GM18519 (cell line): ENCODE measurements around the gene TRMT61A.

Experiments
- ATAC-seq: cut with Tn5 transposase; IDR thresholded peaks from one replicate; pipeline ENCODE4 v1.9.1; 2021; ENCODE audit warnings: mild to moderate bottlenecking, moderate library complexity; ENCODE audit not compliant: unreplicated experiment, low FRiP score

The TRMT61A gene

GRCh38 chr14:103533999-103534575, 5.1 kb downstream of the TRMT61A start:
- no peak for ATAC-seq

GRCh38 chr14:103534576-103535061, 5.6 kb downstream of the TRMT61A start:
- ATAC-seq, result no peak

GRCh38 chr14:103535081-103535890, 6.3 kb downstream of the TRMT61A start:
- ATAC-seq, result no peak

GRCh38 chr14:103535891-103536565, 7.0 kb downstream of the TRMT61A start:
- ATAC-seq, result no peak

GRCh38 chr14:103536693-103537092, 7.7 kb downstream of the TRMT61A start:
- ATAC-seq, result no peak

- ATAC-seq, result no peak
Observed at GRCh38 chr14:103537175-103537990, 8.4 kb downstream of the TRMT61A start.

- no peak for ATAC-seq
Observed at GRCh38 chr14:103538291-103539055, 9.5 kb downstream of the TRMT61A start.

GRCh38 chr14:103539056-103539825, 10.2 kb downstream of the TRMT61A start:
- ATAC-seq, result no peak

GRCh38 chr14:103540821-103541708, 12.1 kb downstream of the TRMT61A start:
- ATAC-seq, result no peak

- ATAC-seq, result no peak
Observed at GRCh38 chr14:103541709-103542604, 13.0 kb downstream of the TRMT61A start.

GRCh38 chr14:103542605-103543088, 13.7 kb downstream of the TRMT61A start:
- ATAC-seq, result no peak

- ATAC-seq, result no peak
Observed at GRCh38 chr14:103543140-103543539, 14.1 kb downstream of the TRMT61A start.

- no peak for ATAC-seq
Observed at GRCh38 chr14:103543721-103544387, 14.9 kb downstream of the TRMT61A start.

GRCh38 chr14:103544388-103545218, 15.6 kb downstream of the TRMT61A start:
- no peak for ATAC-seq

GRCh38 chr14:103545219-103545914, 16.4 kb downstream of the TRMT61A start:
- no peak for ATAC-seq
